H1 (cell line): Measurements from ENCODE around the gene CDKN1B. TPM values are rescaled to one million over a fixed set of nuclear protein-coding genes. Genes with fewer than 3 reads are reported as not detected.

Experiments
- CTBP2 ChIP-seq: IDR thresholded peaks from 2 replicates; pipeline ENCODE4 v1.7.0; 2011; ENCODE audit warnings: borderline replicate concordance, mild to moderate bottlenecking, moderate library complexity, mixed read lengths, low read length; ENCODE audit not compliant: insufficient read depth, insufficient read length
- EGR1 ChIP-seq: IDR thresholded peaks from 2 replicates; pipeline ENCODE4 v1.6.1; 2011; ENCODE audit warnings: low read depth, low read length, borderline replicate concordance
- HDAC2 ChIP-seq, 2 experiments: fragments of 300-600 bp in 1 of 2; sonication (generic) in 1 of 2; IDR thresholded peaks; 2 replicates each; pipeline ENCODE4 v1.6.1; 2011 to 2012; ENCODE audit warnings: low read depth in 2 of 2, low read length in 2 of 2, mild to moderate bottlenecking in 2 of 2, moderate library complexity in 2 of 2, borderline replicate concordance in 1 of 2, inconsistent platforms in 1 of 2
- HDAC6 ChIP-seq: IDR thresholded peaks from one replicate; pipeline ENCODE4 v1.7.1; 2012; ENCODE audit warnings: low read depth, mild to moderate bottlenecking, inconsistent platforms, low read length, moderate library complexity
- JUND ChIP-seq: IDR thresholded peaks from 2 replicates; pipeline ENCODE4 v1.6.1; 2011; ENCODE audit warnings: mild to moderate bottlenecking, improper control_type of control experiment, low read length
- RAD21 ChIP-seq, 2 experiments: IDR thresholded peaks in 1 of 2; conservative IDR thresholded peaks in 1 of 2; 2 replicates each; pipeline ENCODE4 v1.6.1; 2011; ENCODE audit warnings: low read depth in 2 of 2, low read length in 2 of 2, improper control_type of control experiment in 1 of 2, inconsistent platforms in 1 of 2, mild to moderate bottlenecking in 1 of 2, moderate library complexity in 1 of 2
- RBBP5 ChIP-seq: IDR thresholded peaks from 2 replicates; pipeline ENCODE4 v1.7.1; 2012; ENCODE audit warnings: low read depth, mild to moderate bottlenecking, inconsistent platforms, low read length, moderate library complexity, borderline replicate concordance
- SP1 ChIP-seq: IDR thresholded peaks from 2 replicates; pipeline ENCODE4 v1.6.1; 2011; ENCODE audit warnings: low read depth, low read length
- SP2 ChIP-seq: IDR thresholded peaks from 2 replicates; pipeline ENCODE4 v1.6.1; 2012; ENCODE audit warnings: mild to moderate bottlenecking, low read length, inconsistent platforms
- TBP ChIP-seq: IDR thresholded peaks from 2 replicates; pipeline ENCODE4 v1.6.1; 2011; ENCODE audit warnings: low read depth, low read length, improper control_type of control experiment
- YY1 ChIP-seq: IDR thresholded peaks from 2 replicates; pipeline ENCODE4 v1.6.1; 2011; ENCODE audit warnings: low read depth, mild to moderate bottlenecking, low read length
- polyA plus RNA-seq, 7 experiments: library from polyadenylated mRNA; depleted of rRNA in 3 of 7; stranded (reverse) in 5 of 7; unstranded in 2 of 7; fragments of >200 nt in 5 of 7; fragments of 200-250 nt in 2 of 7; gene quantifications; 1 replicate in 5 of 7; 2 replicates in 1 of 7; 4 replicates in 1 of 7; pipeline versions ENCODE4 v1.2.1 to v1.2.3, GENCODE V29; 2011 to 2013; ENCODE audit warnings: missing spikeins in 2 of 7, mixed read lengths in 2 of 7
- total RNA-seq: library from RNA; stranded (reverse); fragmentation: NEBNext Ultra II Directional; extraction: Animal tissue kit (Norgen Biotek cat#: 25700); gene quantifications from 2 replicates; pipeline ENCODE4 v1.2.1, GENCODE V29; 2021
- TF ChIP-seq, protein P1 (sequence below): fragments of 300-600 bp; sonication (generic); IDR thresholded peaks from 2 replicates; pipeline ENCODE4 v1.7.1; 2012; ENCODE audit warnings: low read length, moderate library complexity, mild to moderate bottlenecking, inconsistent platforms; ENCODE audit not compliant: insufficient replicate concordance

The CDKN1B gene
- total and polyA plus RNA-seq, 2 of the 8 experiments (the other 6 are each of a cell fraction or from before 2014, with no cell fraction given): 6.5 to 27.2 TPM

DNA sequence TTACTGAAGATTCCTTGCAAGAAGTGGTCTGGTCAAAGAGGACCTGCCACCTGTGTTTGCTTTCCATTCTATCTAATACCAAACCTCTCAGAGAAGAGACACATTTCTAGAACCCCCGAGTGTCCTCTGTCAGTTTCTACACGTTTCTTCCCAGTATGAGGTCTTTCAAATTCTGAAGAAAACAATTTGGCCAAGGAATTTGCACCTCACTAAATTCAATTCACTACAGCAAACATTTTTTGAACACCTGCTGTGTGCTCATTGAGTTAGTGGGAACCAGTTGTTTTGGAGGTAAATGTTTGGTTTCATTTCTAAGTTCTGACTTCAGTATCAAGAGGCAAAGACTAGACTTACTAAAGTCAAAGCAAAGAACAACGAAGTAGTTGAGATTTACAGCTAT, 40.6 kb upstream of the CDKN1B start (continued):
- no peak for TF ChIP-seq CTBP2
- no peak for TF ChIP-seq TBP
- peak; percentile 84 for TF ChIP-seq SP1
- TF ChIP-seq EGR1: no peak
- TF ChIP-seq RAD21 (IDR thresholded peaks at IDR 0.05 in 1 of 2, conservative IDR thresholded peaks at IDR 0.05 in 1 of 2; ENCODE audit: low read depth in 2 of 2, low read length in 2 of 2): no peak
- no peak for TF ChIP-seq YY1
- TF ChIP-seq SP2: no peak
- TF ChIP-seq HDAC2 (IDR thresholded peaks at IDR 0.05; ENCODE audit: borderline replicate concordance in 1 of 2, low read depth in 2 of 2, low read length in 2 of 2): peak; percentile 69 to 76; a peak in 2 of 4 replicates
- no peak for TF ChIP-seq HDAC6
- TF ChIP-seq RBBP5: no peak
- TF ChIP-seq, protein P1, sequence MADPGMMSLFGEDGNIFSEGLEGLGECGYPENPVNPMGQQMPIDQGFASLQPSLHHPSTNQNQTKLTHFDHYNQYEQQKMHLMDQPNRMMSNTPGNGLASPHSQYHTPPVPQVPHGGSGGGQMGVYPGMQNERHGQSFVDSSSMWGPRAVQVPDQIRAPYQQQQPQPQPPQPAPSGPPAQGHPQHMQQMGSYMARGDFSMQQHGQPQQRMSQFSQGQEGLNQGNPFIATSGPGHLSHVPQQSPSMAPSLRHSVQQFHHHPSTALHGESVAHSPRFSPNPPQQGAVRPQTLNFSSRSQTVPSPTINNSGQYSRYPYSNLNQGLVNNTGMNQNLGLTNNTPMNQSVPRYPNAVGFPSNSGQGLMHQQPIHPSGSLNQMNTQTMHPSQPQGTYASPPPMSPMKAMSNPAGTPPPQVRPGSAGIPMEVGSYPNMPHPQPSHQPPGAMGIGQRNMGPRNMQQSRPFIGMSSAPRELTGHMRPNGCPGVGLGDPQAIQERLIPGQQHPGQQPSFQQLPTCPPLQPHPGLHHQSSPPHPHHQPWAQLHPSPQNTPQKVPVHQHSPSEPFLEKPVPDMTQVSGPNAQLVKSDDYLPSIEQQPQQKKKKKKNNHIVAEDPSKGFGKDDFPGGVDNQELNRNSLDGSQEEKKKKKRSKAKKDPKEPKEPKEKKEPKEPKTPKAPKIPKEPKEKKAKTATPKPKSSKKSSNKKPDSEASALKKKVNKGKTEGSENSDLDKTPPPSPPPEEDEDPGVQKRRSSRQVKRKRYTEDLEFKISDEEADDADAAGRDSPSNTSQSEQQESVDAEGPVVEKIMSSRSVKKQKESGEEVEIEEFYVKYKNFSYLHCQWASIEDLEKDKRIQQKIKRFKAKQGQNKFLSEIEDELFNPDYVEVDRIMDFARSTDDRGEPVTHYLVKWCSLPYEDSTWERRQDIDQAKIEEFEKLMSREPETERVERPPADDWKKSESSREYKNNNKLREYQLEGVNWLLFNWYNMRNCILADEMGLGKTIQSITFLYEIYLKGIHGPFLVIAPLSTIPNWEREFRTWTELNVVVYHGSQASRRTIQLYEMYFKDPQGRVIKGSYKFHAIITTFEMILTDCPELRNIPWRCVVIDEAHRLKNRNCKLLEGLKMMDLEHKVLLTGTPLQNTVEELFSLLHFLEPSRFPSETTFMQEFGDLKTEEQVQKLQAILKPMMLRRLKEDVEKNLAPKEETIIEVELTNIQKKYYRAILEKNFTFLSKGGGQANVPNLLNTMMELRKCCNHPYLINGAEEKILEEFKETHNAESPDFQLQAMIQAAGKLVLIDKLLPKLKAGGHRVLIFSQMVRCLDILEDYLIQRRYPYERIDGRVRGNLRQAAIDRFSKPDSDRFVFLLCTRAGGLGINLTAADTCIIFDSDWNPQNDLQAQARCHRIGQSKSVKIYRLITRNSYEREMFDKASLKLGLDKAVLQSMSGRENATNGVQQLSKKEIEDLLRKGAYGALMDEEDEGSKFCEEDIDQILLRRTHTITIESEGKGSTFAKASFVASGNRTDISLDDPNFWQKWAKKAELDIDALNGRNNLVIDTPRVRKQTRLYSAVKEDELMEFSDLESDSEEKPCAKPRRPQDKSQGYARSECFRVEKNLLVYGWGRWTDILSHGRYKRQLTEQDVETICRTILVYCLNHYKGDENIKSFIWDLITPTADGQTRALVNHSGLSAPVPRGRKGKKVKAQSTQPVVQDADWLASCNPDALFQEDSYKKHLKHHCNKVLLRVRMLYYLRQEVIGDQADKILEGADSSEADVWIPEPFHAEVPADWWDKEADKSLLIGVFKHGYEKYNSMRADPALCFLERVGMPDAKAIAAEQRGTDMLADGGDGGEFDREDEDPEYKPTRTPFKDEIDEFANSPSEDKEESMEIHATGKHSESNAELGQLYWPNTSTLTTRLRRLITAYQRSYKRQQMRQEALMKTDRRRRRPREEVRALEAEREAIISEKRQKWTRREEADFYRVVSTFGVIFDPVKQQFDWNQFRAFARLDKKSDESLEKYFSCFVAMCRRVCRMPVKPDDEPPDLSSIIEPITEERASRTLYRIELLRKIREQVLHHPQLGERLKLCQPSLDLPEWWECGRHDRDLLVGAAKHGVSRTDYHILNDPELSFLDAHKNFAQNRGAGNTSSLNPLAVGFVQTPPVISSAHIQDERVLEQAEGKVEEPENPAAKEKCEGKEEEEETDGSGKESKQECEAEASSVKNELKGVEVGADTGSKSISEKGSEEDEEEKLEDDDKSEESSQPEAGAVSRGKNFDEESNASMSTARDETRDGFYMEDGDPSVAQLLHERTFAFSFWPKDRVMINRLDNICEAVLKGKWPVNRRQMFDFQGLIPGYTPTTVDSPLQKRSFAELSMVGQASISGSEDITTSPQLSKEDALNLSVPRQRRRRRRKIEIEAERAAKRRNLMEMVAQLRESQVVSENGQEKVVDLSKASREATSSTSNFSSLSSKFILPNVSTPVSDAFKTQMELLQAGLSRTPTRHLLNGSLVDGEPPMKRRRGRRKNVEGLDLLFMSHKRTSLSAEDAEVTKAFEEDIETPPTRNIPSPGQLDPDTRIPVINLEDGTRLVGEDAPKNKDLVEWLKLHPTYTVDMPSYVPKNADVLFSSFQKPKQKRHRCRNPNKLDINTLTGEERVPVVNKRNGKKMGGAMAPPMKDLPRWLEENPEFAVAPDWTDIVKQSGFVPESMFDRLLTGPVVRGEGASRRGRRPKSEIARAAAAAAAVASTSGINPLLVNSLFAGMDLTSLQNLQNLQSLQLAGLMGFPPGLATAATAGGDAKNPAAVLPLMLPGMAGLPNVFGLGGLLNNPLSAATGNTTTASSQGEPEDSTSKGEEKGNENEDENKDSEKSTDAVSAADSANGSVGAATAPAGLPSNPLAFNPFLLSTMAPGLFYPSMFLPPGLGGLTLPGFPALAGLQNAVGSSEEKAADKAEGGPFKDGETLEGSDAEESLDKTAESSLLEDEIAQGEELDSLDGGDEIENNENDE: peak; percentile 68
- TF ChIP-seq JUND: no peak
